Astrocyte (in vitro differentiated cells and primary cell): Measurements from ENCODE around the gene VSTM2B.

ENCODE experiments used
- CTCF ChIP-seq: IDR thresholded peaks from 2 replicates; pipeline ENCODE4 v1.5.1; 2011; ENCODE audit warnings: low read depth, mild to moderate bottlenecking, inconsistent platforms, low read length, moderate library complexity; ENCODE audit not compliant: insufficient read depth
- EZH2 ChIP-seq: IDR thresholded peaks from 2 replicates; pipeline ENCODE4 v1.6.1; 2012; ENCODE audit warnings: mild to moderate bottlenecking, low read length, inconsistent platforms; ENCODE audit not compliant: insufficient read depth

GRCh38 chr19:29530540-29531457 is 5.0 kb downstream of the VSTM2B start:
- TF ChIP-seq CTCF (no peak), EZH2 (no peak)
